GM11168 (cell line): ENCODE results near the gene ID2.
"Not testable (repeated sequence)": the region's sequence is repeated elsewhere in the genome, so short reads cannot be mapped to it uniquely, and the experiment has no call there.

Source experiments
- in situ Hi-C: fragments of 300-500 bp; cut with MboI; formaldehyde crosslinking; loops from one replicate; pipeline ENCODE4 v1.12.0; 2022; ENCODE audit warnings: low sequenced_read_pairs; ENCODE audit not compliant: unreplicated experiment

Gene ID2

GRCh38 chr2:8719528-8719927 is 37.7 kb downstream of the ID2 start:
- in situ Hi-C loops, result no loop called here

- in situ Hi-C loops, result no loop called here
Measured at GRCh38 chr2:8720741-8721140, 38.9 kb downstream of the ID2 start.

GRCh38 chr2:8721410-8721809 is 39.6 kb downstream of the ID2 start:
- in situ Hi-C loops, result no loop called here

GRCh38 chr2:8722986-8723385 is 41.1 kb downstream of the ID2 start:
- in situ Hi-C loops, result no loop called here

- in situ Hi-C loops, result no loop called here
Measured at GRCh38 chr2:8725838-8726237, 44.0 kb downstream of the ID2 start.

- in situ Hi-C loops, result no loop called here
Measured at GRCh38 chr2:8728305-8729015, 46.6 kb downstream of the ID2 start.

- in situ Hi-C loops, result not testable (repeated sequence)
Measured at GRCh38 chr2:8729101-8729500, 47.2 kb downstream of the ID2 start.

- in situ Hi-C loops, result no loop called here
Measured at GRCh38 chr2:8729939-8730338, 48.1 kb downstream of the ID2 start.

- in situ Hi-C loops, result no loop called here
Measured at GRCh38 chr2:8732601-8733000, 50.7 kb downstream of the ID2 start.
